Measurements from ENCODE around the gene DHX30.

- TF ChIP-seq MXI1 (IDR thresholded peaks at IDR 0.05; ENCODE audit: borderline replicate concordance, low read depth, low read length) (no peak), CEBPB (IDR thresholded peaks at IDR 0.05; ENCODE audit: low read depth, low read length) (no peak), FOS (IDR thresholded peaks at IDR 0.05; ENCODE audit: low read depth, low read length) (no peak)
- TF ChIP-seq, protein P1, sequence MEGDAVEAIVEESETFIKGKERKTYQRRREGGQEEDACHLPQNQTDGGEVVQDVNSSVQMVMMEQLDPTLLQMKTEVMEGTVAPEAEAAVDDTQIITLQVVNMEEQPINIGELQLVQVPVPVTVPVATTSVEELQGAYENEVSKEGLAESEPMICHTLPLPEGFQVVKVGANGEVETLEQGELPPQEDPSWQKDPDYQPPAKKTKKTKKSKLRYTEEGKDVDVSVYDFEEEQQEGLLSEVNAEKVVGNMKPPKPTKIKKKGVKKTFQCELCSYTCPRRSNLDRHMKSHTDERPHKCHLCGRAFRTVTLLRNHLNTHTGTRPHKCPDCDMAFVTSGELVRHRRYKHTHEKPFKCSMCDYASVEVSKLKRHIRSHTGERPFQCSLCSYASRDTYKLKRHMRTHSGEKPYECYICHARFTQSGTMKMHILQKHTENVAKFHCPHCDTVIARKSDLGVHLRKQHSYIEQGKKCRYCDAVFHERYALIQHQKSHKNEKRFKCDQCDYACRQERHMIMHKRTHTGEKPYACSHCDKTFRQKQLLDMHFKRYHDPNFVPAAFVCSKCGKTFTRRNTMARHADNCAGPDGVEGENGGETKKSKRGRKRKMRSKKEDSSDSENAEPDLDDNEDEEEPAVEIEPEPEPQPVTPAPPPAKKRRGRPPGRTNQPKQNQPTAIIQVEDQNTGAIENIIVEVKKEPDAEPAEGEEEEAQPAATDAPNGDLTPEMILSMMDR (conservative IDR thresholded peaks at IDR 0.05; ENCODE audit: low read depth, low read length), result no peak
These were observed 65.4 kb downstream of the DHX30 start for GRCh38 chr3:47868306-47868705.

Data from IMR-90 (cell line).